Measurements from ENCODE around the gene HS3ST2. TPM values are rescaled to one million over a fixed set of nuclear protein-coding genes. Genes with fewer than 3 reads are reported as not detected.
A peak's percentile ranks its signal among the peaks of the same experiment; 100 is the strongest.

The HS3ST2 gene
- total and polyA plus RNA-seq, 2 donors (not counting 3 experiments of a cell fraction or from before 2014, with no cell fraction given) = not detected

DNA sequence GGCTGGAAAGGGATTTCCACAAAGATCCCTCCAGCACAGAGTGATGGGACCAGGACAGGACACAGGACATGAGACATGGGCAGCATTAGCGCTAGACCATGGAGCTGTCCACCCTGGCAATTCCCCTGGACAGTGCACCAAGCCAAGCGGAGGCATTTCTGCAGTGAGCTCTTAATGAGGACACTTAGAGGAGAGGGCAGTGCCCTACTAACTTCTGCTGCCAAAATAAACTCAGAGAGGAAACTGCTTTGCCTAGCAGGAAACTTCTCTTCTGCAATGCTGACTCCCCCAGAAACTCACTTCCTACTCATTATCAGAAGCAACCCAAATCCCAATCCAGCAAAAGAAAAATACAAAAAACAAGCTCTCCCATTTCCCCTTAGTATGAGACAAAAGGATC is 119.2 kb downstream of the HS3ST2 start:
- FAIRE-seq (peak; percentile 74), DNase-seq (ENCODE audit: low read depth, low spot score) (peak; percentile 57)
- Histone ChIP-seq H3K27me3 (ENCODE audit: control insufficient read depth in 2 of 2, insufficient read depth in 2 of 2, low read length in 2 of 2) (peaks cover 0 to 4% of the 10 kb centered on the region in 2 experiments), H4K20me1 (replicated peaks; ENCODE audit: control insufficient read depth, extremely low read depth, insufficient read depth, low read length) (no peaks in the 10 kb centered on the region), H3K79me2 (ENCODE audit: control insufficient read depth, insufficient read depth, low read length) (no peaks in the 10 kb centered on the region), H3K36me3 (ENCODE audit: control insufficient read depth in 2 of 2, extremely low read depth in 1 of 2, insufficient read depth in 2 of 2, low read length in 2 of 2) (no peaks in the 10 kb centered on the region), H3K9me3 (replicated peaks; ENCODE audit: control insufficient read depth, insufficient read depth, low read length) (no peaks in the 10 kb centered on the region), H2AFZ (ENCODE audit: low read depth, low read length) (no peak overlapping the region), H3K4me3 (replicated peaks in 1 of 3; ENCODE audit: insufficient read depth in 1 of 3, low read depth in 1 of 3, low read length in 3 of 3) (no peak overlapping the region), H3K9ac (replicated peaks; ENCODE audit: extremely low read depth, insufficient read depth, low read length) (no peak overlapping the region), H3K9me1 (replicated peaks; ENCODE audit: control insufficient read depth, extremely low read depth, insufficient read depth, low read length) (no peaks in the 10 kb centered on the region), H3K4me1 (ENCODE audit: control insufficient read depth, extremely low read depth, insufficient read depth, low read length) (peaks cover 9% of the 10 kb centered on the region), H3K27ac (ENCODE audit: insufficient read depth, low read depth, low read length) (no peak overlapping the region), H3K4me2 (ENCODE audit: insufficient read depth, low read length) (peak overlapping the region; percentile 39)
- CTCF ChIA-PET = interaction anchor here (0.6 to 3.3 kb wide), 6 partner anchors 15 to 37 kb away, joined by 3 to 21 read pairs (median 4); no protein-coding TSS in a partner anchor
- POLR2A ChIA-PET = no interaction called here
- intact Hi-C loops (cut with micrococcal nuclease) (loop anchor here (5.0 kb wide), 1 partner anchor 36 kb away; no protein-coding TSS in a partner anchor), dilution Hi-C loops (cut with MboI; ENCODE audit: extremely low pct_ligation_motif_present, low sequenced_read_pairs) (no loop called here)
- TF ChIP-seq POLR2A (IDR thresholded peaks at IDR 0.05; ENCODE audit: low read depth, low read length) = no peak
- TF ChIP-seq POLR2AphosphoS5 (IDR thresholded peaks at IDR 0.05; ENCODE audit: insufficient read depth, low read depth, low read length) = peak; percentile 26
- no peak for TF ChIP-seq GATA2 (IDR thresholded peaks at IDR 0.05; ENCODE audit: insufficient read depth, insufficient read length, low read depth, low read length)
- TF ChIP-seq, protein P1, sequence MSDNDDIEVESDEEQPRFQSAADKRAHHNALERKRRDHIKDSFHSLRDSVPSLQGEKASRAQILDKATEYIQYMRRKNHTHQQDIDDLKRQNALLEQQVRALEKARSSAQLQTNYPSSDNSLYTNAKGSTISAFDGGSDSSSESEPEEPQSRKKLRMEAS (IDR thresholded peaks at IDR 0.05; ENCODE audit: insufficient read depth, insufficient read length) = no peak
- no peak for TF ChIP-seq JUN (IDR thresholded peaks at IDR 0.05; ENCODE audit: borderline replicate concordance, insufficient read depth, insufficient read length, low read depth)
- no peak for TF ChIP-seq EZH2 (IDR thresholded peaks at IDR 0.05; ENCODE audit: borderline replicate concordance, low read depth, low read length, severe bottlenecking)
- TF ChIP-seq FOS (IDR thresholded peaks at IDR 0.05; ENCODE audit: borderline replicate concordance, insufficient read depth, low read length) = peak; percentile 10
- no TSS peak for BruUV-seq (replicated peaks)

DNA sequence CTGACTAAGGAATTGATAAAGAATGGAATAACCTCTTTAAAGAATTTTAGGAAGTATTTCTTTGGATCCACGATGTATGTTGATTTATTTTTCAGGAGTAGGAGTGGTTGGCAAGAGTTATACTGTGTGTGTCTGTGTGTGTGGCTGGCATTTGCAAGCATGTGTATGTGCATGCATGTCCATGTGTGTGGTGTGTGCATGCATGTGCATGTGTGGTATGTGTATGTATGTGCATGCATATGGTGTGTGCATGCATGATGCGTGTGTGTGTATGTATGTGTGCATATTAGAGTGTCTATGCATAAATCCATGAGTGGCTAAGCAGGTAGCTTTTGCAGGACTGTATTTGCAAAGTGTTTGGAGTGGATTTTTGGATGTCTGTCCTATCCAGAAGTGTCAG is 120.8 kb downstream of the HS3ST2 start:
- H2AFZ ChIP-seq (ENCODE audit: low read depth, low read length) = no peak overlapping the region
- H3K27me3 ChIP-seq (ENCODE audit: control insufficient read depth in 2 of 2, insufficient read depth in 2 of 2, low read length in 2 of 2) = peaks cover 0 to 2% of the 10 kb centered on the region in 2 experiments
- no TSS peak for BruUV-seq (replicated peaks)
- intact Hi-C loops (cut with micrococcal nuclease) (loop anchor here (5.0 kb wide), 1 partner anchor 37 kb away; no protein-coding TSS in a partner anchor), dilution Hi-C loops (cut with MboI; ENCODE audit: extremely low pct_ligation_motif_present, low sequenced_read_pairs) (no loop called here)
- H3K4me2 ChIP-seq (ENCODE audit: insufficient read depth, low read length) = no peak overlapping the region
- H3K9ac ChIP-seq (replicated peaks; ENCODE audit: extremely low read depth, insufficient read depth, low read length) = no peak overlapping the region
- H3K9me3 ChIP-seq (replicated peaks; ENCODE audit: control insufficient read depth, insufficient read depth, low read length) = no peaks in the 10 kb centered on the region
- POLR2A ChIA-PET = no interaction called here
- H3K36me3 ChIP-seq (ENCODE audit: control insufficient read depth in 2 of 2, extremely low read depth in 1 of 2, insufficient read depth in 2 of 2, low read length in 2 of 2) = no peaks in the 10 kb centered on the region
- H3K79me2 ChIP-seq (ENCODE audit: control insufficient read depth, insufficient read depth, low read length) = no peaks in the 10 kb centered on the region
- peaks cover 9% of the 10 kb centered on the region for H3K4me1 ChIP-seq (ENCODE audit: control insufficient read depth, extremely low read depth, insufficient read depth, low read length)
- FAIRE-seq (no peak), DNase-seq (ENCODE audit: low read depth, low spot score) (no peak)
- H3K4me3 ChIP-seq (replicated peaks in 1 of 3; ENCODE audit: insufficient read depth in 1 of 3, low read depth in 1 of 3, low read length in 3 of 3) = no peak overlapping the region
- CTCF ChIA-PET = interaction anchor here (3.3 kb wide), 1 partner anchor 36 kb away, joined by 21 read pairs; no protein-coding TSS in a partner anchor
- TF ChIP-seq EZH2 (IDR thresholded peaks at IDR 0.05; ENCODE audit: borderline replicate concordance, low read depth, low read length, severe bottlenecking) (no peak), POLR2A (IDR thresholded peaks at IDR 0.05; ENCODE audit: low read depth, low read length) (no peak), GATA2 (IDR thresholded peaks at IDR 0.05; ENCODE audit: insufficient read depth, insufficient read length, low read depth, low read length) (no peak), FOS (IDR thresholded peaks at IDR 0.05; ENCODE audit: borderline replicate concordance, insufficient read depth, low read length) (no peak), MYC (IDR thresholded peaks at IDR 0.05; ENCODE audit: low read depth, low read length) (no peak), JUN (IDR thresholded peaks at IDR 0.05; ENCODE audit: borderline replicate concordance, insufficient read depth, insufficient read length, low read depth) (no peak), POLR2AphosphoS5 (IDR thresholded peaks at IDR 0.05; ENCODE audit: insufficient read depth, low read depth, low read length) (no peak)
- TF ChIP-seq, protein P2, sequence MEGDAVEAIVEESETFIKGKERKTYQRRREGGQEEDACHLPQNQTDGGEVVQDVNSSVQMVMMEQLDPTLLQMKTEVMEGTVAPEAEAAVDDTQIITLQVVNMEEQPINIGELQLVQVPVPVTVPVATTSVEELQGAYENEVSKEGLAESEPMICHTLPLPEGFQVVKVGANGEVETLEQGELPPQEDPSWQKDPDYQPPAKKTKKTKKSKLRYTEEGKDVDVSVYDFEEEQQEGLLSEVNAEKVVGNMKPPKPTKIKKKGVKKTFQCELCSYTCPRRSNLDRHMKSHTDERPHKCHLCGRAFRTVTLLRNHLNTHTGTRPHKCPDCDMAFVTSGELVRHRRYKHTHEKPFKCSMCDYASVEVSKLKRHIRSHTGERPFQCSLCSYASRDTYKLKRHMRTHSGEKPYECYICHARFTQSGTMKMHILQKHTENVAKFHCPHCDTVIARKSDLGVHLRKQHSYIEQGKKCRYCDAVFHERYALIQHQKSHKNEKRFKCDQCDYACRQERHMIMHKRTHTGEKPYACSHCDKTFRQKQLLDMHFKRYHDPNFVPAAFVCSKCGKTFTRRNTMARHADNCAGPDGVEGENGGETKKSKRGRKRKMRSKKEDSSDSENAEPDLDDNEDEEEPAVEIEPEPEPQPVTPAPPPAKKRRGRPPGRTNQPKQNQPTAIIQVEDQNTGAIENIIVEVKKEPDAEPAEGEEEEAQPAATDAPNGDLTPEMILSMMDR (IDR thresholded peaks at IDR 0.05; ENCODE audit: extremely low read depth in 1 of 2, insufficient read depth in 1 of 2, low read depth in 1 of 2, low read length in 2 of 2) = no peak
- TF ChIP-seq, protein P1 (IDR thresholded peaks at IDR 0.05; ENCODE audit: insufficient read depth, insufficient read length) = no peak
- H4K20me1 ChIP-seq (replicated peaks; ENCODE audit: control insufficient read depth, extremely low read depth, insufficient read depth, low read length) = no peaks in the 10 kb centered on the region
- no peak overlapping the region for H3K27ac ChIP-seq (ENCODE audit: insufficient read depth, low read depth, low read length)
- H3K9me1 ChIP-seq (replicated peaks; ENCODE audit: control insufficient read depth, extremely low read depth, insufficient read depth, low read length) = no peaks in the 10 kb centered on the region

Measured in endothelial cell of umbilical vein (primary cell).